ENCODE measurements around the gene ANKRD62.

Gene ANKRD62

GRCh38 chr18:12059334-12060181 lies 34.1 kb upstream of the ANKRD62 start:
- DNase-seq (ENCODE audit: low read depth), result no peak
- TF ChIP-seq CTCF (conservative IDR thresholded peaks at IDR 0.05; ENCODE audit: low read length), result no peak
- H3K4me3 ChIP-seq (ENCODE audit: low read length), result no peak overlapping the region

DNA sequence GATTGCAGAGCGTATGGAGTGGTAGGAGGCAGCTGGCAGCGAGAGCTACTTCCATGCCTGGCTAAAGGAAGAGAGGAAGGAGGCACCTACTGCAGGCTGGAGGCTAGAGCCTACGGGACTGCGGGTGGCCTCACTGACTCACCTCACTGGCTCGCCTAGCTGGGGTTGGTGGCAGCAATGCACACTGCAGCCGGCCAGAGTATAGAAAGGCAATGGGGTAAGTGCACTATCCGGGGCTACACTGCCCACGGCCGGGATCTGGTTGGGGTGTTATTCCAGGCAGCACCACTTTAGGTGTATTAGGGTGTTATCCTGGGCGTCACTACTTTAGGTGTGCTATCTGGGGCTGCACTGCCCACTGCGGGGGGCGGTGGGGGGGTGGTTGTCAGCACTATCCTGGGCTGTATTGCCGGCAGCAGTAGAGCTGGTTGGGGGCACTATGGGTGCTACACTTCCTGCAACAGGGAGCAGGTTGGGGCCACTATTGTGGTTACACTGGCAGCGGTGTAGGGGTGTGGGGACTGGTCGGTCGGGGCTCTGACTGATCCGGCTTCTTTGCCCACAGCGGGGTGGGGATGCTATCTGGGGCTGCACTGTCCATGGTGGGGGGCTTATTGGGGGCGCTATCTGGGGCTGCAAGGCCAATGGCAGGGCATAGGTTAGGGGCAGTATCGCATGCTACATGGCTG lies 33.3 kb upstream of the ANKRD62 start:
- no peak for TF ChIP-seq CTCF (conservative IDR thresholded peaks at IDR 0.05; ENCODE audit: low read length)
- DNase-seq (ENCODE audit: low read depth), result no peak
- H3K4me3 ChIP-seq (ENCODE audit: low read length), result no peak overlapping the region

- TF ChIP-seq CTCF (conservative IDR thresholded peaks at IDR 0.05; ENCODE audit: low read length), result no peak
- no peak for DNase-seq (ENCODE audit: low read depth)
- H3K4me3 ChIP-seq (ENCODE audit: low read length), result no peak overlapping the region
These were observed 32.0 kb upstream of the ANKRD62 start for GRCh38 chr18:12061685-12062084.

DNA sequence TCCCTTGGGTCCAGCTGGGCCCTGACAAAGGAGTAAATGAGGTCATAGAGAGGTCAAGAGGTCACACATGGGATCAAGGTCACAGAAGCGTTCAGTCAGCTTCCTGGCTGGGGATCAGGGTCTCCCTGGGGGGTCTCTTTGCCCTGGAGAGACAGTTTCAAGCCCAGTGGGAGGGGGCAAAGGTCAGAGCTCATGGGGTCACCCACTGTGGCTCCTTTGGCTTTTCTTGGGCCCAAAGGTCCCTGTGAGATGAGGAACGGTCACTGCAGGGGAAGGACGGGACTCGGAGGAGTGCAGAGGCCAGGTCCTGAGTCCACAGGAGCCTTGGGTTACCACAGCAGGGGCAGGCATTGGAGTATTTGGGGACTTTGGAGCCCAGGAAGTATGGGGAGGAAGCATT lies 30.7 kb upstream of the ANKRD62 start:
- H3K4me3 ChIP-seq (ENCODE audit: low read length), result no peak overlapping the region
- no peak for DNase-seq (ENCODE audit: low read depth)
- TF ChIP-seq CTCF (conservative IDR thresholded peaks at IDR 0.05; ENCODE audit: low read length), result no peak

DNA sequence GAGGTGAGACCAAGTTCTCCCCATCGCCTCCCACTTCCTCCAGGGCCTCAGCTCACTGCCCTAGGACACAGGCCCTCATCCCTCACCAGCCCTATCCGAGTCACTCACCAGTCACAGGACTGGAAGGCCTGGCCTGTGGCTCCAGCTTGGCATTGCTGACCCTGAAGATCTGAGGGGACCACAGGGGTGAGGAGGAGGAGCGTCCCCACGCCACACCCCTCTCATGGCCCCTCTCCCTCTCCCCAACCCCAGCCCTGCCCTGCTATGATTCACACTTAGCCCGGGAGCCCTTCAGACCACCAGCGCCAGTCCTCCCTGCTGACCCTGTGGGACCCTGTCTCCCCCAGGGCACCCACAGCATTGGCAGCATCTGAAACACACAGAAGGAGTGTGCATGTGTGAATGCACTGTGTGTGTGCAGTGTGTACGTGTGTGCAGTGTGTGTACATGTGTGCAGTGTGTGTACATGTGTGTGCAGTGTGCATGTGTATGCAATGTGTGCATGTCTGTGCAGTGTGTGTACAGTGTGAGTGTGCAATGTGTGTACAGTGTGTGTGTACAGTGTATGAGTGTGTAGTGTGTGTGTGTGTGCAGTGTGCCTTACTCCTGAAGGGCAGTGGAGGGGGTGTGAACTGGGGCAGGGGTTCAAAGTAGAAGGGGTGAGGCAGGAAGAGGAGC lies 29.4 kb upstream of the ANKRD62 start:
- no peak overlapping the region for H3K4me3 ChIP-seq (ENCODE audit: low read length)
- TF ChIP-seq CTCF (conservative IDR thresholded peaks at IDR 0.05; ENCODE audit: low read length), result no peak
- DNase-seq (ENCODE audit: low read depth), result no peak

DNA sequence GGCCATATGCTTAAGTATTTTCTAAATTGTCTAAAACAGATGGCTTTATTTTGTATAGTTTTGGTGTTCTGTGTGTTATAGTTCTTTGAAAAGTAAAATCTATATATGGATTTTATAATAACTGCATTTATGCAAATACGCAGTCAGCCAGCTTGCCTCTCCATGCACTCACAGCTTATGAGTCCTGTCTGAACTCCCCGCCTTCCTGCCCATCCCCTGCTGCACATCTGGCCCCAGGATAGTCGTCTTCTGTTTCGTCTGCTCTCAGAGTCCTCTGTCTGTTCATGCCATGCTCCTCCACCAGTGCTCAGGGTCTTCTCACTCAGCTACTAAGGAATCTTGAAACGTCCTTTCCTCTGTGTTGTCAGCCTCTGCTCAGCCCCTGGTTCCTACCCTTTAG lies 28.2 kb upstream of the ANKRD62 start:
- no peak for TF ChIP-seq CTCF (conservative IDR thresholded peaks at IDR 0.05; ENCODE audit: low read length)
- H3K4me3 ChIP-seq (ENCODE audit: low read length), result no peak overlapping the region
- no peak for DNase-seq (ENCODE audit: low read depth)
